NCI-H1417 (cell line): ENCODE results near the gene MYH7.
A peak's percentile ranks its signal among the peaks of the same experiment; 100 is the strongest.

Experiments
- DNase-seq, 3 experiments: peaks; one replicate each; lab custom pipeline; 2025; lab: John Stamatoyannopoulos, UW

Gene MYH7

DNA sequence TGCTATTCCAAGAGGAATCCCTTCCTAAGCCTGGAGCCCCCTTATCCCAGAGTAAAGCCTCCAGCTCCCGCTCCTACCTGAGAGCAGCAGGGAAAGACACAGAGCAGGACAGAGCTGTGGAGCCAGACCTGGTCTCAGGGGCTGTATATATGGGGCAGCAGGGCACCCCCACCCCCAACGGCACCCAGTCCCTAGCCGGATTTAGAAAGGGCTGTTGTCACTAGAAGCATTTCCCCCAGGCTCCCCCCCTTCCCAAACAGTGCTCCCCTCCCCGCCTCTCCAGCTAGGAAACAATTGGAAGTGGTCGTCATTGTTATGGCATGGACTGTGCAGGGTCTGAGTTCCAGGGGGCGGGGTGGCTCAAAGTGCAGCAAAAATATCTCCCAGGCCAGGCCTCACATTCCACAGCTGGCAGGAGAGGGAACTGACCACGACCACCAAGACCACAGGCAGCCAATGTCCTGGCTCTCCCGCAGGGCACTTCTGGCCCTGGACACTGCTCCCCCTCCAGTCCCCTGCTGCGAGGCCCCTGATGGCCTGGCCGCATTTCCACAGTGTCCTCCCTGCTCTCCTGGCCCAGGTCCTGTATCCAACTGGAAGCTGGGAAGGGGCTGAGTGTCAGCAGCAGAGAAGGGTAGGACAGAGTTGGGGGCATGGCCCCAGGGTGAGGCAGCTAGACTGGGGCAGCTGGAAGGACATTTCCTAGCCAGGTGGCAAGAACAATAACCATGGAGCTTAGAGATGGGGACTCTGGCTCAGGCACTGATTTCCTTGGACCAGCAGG is at the start of gene MYH7:
TSS of gene MYH7 (minus strand) at position 118 of the 784 bp plus-strand sequence. CDS start 1,928 bp downstream, outside the sequence.
- DNase-seq: no peak

DNA sequence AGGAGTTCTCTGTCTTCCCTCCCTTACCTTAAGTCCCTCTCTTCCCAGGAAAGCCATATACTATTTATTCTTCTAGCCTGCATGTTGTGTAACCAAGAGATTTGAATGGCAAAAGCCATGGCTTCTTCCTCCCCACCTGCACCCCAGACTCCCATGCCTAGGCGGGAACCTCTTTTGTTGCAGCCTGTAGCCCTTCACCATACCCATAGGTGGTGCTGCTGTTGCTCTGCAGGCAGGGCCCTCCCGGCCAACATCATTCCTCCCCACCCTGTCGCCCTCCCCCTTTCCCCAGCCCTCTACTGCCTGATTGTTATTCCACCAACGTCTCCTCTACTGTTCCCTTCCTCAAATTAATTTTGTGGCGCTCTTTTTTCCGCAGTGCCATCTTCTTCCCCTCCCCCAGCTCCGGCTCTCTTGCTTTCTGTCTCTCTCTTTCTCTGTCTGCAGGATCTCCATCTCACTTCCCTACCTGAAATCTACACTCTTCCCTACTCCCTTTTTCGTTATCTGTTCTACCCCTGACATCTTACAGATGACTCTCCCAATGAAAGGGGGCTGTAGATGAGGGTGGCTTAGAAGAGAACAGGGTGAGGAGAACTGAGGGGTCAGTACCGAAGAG is 47.9 kb upstream of the MYH7 start:
- peak in 2 of 3 experiments; percentile 23 to 64 for DNase-seq

DNA sequence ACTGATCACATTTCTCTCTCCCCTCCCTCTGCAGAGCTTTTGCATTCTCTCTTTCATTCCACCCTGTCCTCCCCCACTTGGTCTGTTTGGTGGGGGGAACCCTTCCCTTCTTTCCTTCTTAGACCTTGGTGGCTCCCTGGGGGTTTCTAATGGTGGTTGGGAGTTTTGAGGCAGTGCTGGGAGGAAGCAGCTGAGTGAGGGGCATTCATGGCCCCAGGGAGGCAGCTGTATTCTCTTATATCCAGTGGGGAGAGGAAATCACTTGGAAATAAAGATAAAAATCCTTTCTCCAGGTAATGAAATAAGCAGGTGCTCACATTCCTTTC is 47.3 kb upstream of the MYH7 start:
- DNase-seq: peak in 1 of 3 experiments; percentile 24

GRCh38 chr14:23481979-23482822 is 46.7 kb upstream of the MYH7 start:
- peak in 1 of 3 experiments; percentile 21 for DNase-seq

- no peak for DNase-seq
Measured at GRCh38 chr14:23481362-23481970, 46.0 kb upstream of the MYH7 start.

DNA sequence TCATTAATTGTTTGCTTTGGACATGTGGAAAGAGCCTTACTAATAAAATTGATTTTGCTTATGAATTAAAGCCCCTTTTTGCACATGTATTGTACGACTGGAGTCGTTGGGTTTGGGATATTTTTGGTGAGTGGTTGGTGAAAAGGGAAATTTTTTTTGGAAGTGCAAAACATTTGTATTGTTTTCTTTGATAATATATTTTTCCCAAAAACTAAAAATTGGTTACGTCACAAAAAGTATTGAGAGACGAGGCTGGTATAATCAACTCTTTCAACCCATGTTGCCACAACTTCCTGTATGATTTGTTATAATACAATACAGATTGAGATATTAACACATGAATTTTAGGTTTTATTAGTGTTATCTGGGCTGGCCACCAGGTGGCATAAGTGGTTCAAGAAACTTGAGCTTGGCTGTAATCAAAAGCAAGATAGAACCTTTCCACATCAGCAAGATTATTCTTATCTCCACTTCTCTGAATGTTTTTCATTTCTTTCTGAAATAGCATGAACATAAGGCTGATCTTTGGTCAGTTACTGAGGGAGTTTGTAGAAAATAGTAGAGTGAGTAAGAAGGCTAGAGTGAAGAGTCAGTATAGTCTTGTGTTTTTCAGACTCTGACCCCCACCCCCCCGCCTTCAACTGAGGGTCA is 42.8 kb upstream of the MYH7 start:
- peak; percentile 48 to 82 (median 74) for DNase-seq

DNA sequence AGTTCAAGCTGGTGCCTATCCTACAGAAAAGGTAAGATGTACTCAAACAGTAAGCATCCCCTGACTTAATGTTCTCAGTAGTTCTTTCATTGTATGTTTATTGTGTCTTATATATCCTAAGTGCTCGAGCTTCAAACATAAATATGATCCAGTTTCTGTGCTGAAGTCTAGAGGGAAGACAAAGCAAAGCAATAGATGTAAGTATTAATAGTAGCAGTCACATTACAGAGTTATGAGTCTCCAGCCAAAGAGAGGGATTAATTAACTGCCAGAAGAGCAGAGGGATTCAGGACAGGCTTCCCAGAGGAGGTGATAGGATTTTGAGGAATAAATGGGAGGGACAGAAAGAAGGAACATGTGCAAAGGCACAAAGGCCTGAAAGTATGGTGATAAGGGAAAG is 35.5 kb upstream of the MYH7 start:
- no peak for DNase-seq

DNA sequence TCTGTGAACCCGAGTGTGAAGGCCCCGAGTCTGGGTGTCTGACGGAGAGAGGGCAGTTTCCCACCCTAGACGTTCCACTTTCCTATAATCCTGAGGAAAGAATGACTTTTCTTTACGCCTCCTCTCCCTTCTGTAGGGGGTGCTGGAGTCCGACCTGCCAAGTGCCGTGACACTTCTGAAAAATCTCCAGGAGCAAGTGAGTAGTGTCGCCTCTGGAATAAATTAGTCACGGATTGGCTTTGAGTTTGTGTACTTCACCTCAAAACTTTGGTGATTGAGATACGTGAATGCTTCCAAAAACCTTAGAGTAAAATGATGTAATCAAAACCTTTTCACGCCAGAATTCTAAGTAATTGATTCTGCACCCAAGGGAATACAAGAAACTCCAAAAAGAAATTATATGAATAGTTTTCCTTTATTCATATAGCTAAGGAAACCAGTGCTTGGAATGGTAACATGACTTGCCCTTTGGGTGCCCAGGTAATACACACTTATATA is 34.5 kb upstream of the MYH7 start:
- no peak for DNase-seq

GRCh38 chr14:23469127-23469905 is 33.9 kb upstream of the MYH7 start, which contains the start of gene NGDN:
NGDN (plus strand) TSS chr14:23469703; CDS start chr14:23469716, 13 bp downstream.
- DNase-seq: peak; percentile 100

GRCh38 chr14:23468704-23469126 is 33.3 kb upstream of the MYH7 start:
- no peak for DNase-seq

GRCh38 chr14:23465261-23465660 is 29.8 kb upstream of the MYH7 start:
- no peak for DNase-seq

- DNase-seq: no peak
Measured at GRCh38 chr14:23464700-23465099, 29.2 kb upstream of the MYH7 start.

DNA sequence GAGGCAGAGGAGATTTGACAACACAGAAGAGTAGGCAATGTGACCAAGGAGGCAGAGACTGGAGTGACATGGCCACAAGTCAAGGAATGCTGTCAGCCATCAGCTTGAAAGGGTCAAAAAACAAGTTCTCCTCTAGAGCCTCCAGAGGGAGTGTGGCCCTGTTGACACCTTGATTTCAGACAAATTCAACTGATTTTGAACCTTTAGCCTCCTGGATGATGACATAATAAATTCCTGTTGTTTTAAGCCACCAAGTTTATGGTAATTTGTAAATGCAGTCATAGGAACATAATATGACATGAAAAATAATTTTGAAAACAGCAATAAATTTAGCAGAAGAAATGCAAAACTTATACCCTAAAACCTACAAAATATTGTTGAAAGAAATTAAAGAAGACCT is 25.5 kb upstream of the MYH7 start:
- no peak for DNase-seq

DNA sequence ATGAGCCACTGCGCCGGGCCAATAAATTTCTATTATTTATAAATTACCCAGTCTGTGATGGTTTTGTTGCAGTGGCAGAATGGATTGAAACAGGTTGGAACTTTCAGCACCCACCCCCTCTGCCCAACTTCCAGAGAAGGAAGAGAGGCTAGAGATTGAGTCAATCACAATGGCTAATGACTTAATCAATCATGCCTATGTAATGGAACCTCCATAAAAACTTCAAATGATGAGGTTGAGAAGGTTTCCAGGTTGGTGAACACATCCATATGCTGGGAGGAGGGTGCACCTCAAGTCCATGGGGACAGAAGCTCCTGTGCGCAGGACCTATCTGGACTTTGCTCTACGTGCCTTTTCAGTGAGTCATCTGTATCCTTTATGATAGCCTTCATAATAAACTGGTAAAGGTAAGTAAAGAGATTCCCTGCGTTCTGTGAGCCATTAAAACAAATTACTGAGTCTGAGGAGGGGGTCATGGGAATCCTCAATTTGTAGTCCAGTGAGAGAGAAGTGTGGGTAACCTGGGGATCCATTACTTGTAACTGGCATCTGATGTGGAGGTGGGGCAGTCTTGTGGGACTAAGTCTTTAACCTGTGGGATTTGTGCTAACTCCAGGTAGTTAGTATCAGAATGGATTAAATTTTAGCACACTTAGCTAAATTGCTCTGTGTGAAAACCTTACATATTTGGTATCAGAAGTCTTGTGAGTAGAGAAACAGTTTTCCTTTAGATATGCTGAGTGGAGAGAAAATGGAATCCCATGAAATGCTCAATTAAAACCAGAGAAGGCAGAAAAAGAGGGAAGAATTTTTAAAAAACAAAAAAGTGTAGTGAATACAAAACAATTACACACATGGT is 22.4 kb upstream of the MYH7 start:
- no peak for DNase-seq

- peak in 1 of 3 experiments; percentile 19 for DNase-seq
Measured at GRCh38 chr14:23456883-23457586, 21.6 kb upstream of the MYH7 start.

- peak in 1 of 3 experiments; percentile 24 for DNase-seq
Measured at GRCh38 chr14:23454445-23454856, 19.0 kb upstream of the MYH7 start.

DNA sequence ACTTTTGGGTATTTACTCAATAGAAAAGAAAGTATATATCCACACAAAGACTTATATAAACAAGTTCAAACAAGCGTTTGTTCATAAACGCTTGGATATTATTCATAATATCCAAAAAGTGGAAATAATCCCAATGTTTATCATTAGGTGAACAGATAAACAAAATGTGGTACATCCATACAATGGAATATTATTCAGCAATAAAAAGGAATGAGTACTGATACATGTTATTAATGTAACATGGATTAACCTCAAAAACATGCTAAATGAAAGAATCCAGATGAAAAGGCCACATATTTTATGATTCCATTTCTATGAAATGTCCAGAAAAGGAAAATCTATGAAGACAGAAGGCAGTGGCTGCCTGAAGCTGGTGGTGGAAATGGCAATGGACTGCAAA is 16.8 kb upstream of the MYH7 start:
- no peak for DNase-seq

- no peak for DNase-seq
Measured at GRCh38 chr14:23450379-23450778, 14.9 kb upstream of the MYH7 start.

GRCh38 chr14:23449314-23449713 is 13.9 kb upstream of the MYH7 start:
- no peak for DNase-seq
